Peyer's patch (tissue), 4 donors: ENCODE measurements around the gene TARP.

ENCODE experiments used
- CTCF ChIP-seq, 6 experiments: fragments of 450-650 bp in 4 of 6; fragments of 200-600 bp in 2 of 6; sonication (generic) in 1 of 6; IDR thresholded peaks; one replicate each; pipeline ENCODE4 v1.5.1; 2017 to 2019; ENCODE audit warnings: antibody characterized with exemption in 6 of 6, mild to moderate bottlenecking in 3 of 6, moderate library complexity in 1 of 6
- POLR2A ChIP-seq, 2 donors: fragments of 450-650 bp; IDR thresholded peaks; one replicate each; pipeline ENCODE4 v1.5.1; 2017; ENCODE audit warnings: antibody characterized with exemption in 2 of 2, mild to moderate bottlenecking in 2 of 2, moderate library complexity in 2 of 2

- TF ChIP-seq CTCF (IDR thresholded peaks at IDR 0.05) (no peak), POLR2A (IDR thresholded peaks at IDR 0.05) (no peak)
Observed at GRCh38 chr7:38300175-38300574, 26.7 kb upstream of the TARP start.
